H9 (cell line): ENCODE measurements around the gene HLA-DMA. TPM values are rescaled to one million over a fixed set of nuclear protein-coding genes. Genes with fewer than 3 reads are reported as not detected.

ENCODE experiments used
- DNase-seq: peaks from one replicate; pipeline ENCODE4 v3.0.0-alpha.2; 2017
- H2AFZ ChIP-seq: one replicate; pipeline ENCODE4 v1.6.1; 2013; ENCODE audit warnings: mild to moderate bottlenecking, low read length, control low read depth, moderate library complexity
- H2AK5ac ChIP-seq: 2 replicates; pipeline ENCODE4 v1.6.1; 2013; ENCODE audit warnings: low read length, control low read depth, mixed read lengths; ENCODE audit not compliant: insufficient read length
- H2BK120ac ChIP-seq: one replicate; pipeline ENCODE4 v1.6.1; 2013; ENCODE audit warnings: low read depth, mild to moderate bottlenecking, low read length, control low read depth, inconsistent platforms; ENCODE audit not compliant: poor library complexity, severe bottlenecking
- H2BK12ac ChIP-seq: 2 replicates; pipeline ENCODE4 v1.6.1; 2013; ENCODE audit warnings: low read length, control low read depth, mixed read lengths, low read depth; ENCODE audit not compliant: insufficient read length
- H2BK15ac ChIP-seq: 2 replicates; pipeline ENCODE4 v1.6.1; 2013; ENCODE audit warnings: low read depth, low read length, control low read depth
- H2BK20ac ChIP-seq: one replicate; pipeline ENCODE4 v1.6.1; 2013; ENCODE audit warnings: low read depth, mild to moderate bottlenecking, low read length, control low read depth, inconsistent platforms; ENCODE audit not compliant: poor library complexity, severe bottlenecking
- H2BK5ac ChIP-seq: 2 replicates; pipeline ENCODE4 v1.6.1; 2013; ENCODE audit warnings: low read length, control low read depth, mixed read lengths; ENCODE audit not compliant: insufficient read length
- H3K14ac ChIP-seq: 2 replicates; pipeline ENCODE4 v1.6.1; 2013; ENCODE audit warnings: low read length, control low read depth; ENCODE audit not compliant: insufficient read depth
- H3K18ac ChIP-seq: 2 replicates; pipeline ENCODE4 v1.6.1; 2013; ENCODE audit warnings: low read depth, mild to moderate bottlenecking, mixed read lengths, low read length, control low read depth; ENCODE audit not compliant: insufficient read length
- H3K23ac ChIP-seq: 2 replicates; pipeline ENCODE4 v1.6.1; 2013; ENCODE audit warnings: low read length, control low read depth, mixed read lengths, low read depth; ENCODE audit not compliant: insufficient read length
- H3K23me2 ChIP-seq: 2 replicates; pipeline ENCODE4 v1.6.1; 2013; ENCODE audit warnings: low read depth, mild to moderate bottlenecking, mixed read lengths, low read length, control low read depth; ENCODE audit not compliant: insufficient read length, poor library complexity, severe bottlenecking
- H3K27ac ChIP-seq: 2 replicates; pipeline ENCODE4 v1.5.1; 2013; ENCODE audit warnings: low read length, control low read depth, mixed read lengths, low read depth; ENCODE audit not compliant: insufficient read length
- H3K27me3 ChIP-seq: 2 replicates; pipeline ENCODE4 v1.6.1; 2013; ENCODE audit warnings: low read length, control low read depth, inconsistent platforms; ENCODE audit not compliant: insufficient read depth
- H3K4ac ChIP-seq: 2 replicates; pipeline ENCODE4 v1.6.1; 2013; ENCODE audit warnings: low read depth, mild to moderate bottlenecking, control low read depth, inconsistent platforms, low read length, moderate library complexity
- H3K4me1 ChIP-seq: 2 replicates; pipeline ENCODE4 v1.6.1; 2013; ENCODE audit warnings: low read length, control low read depth, inconsistent platforms; ENCODE audit not compliant: insufficient read depth
- H3K4me2 ChIP-seq: 2 replicates; pipeline ENCODE4 v1.6.1; 2013; ENCODE audit warnings: low read length, control low read depth, mixed read lengths; ENCODE audit not compliant: insufficient read length, insufficient read depth
- H3K56ac ChIP-seq: 2 replicates; pipeline ENCODE4 v1.6.1; 2013; ENCODE audit warnings: low read depth, mild to moderate bottlenecking, mixed read lengths, low read length, control low read depth; ENCODE audit not compliant: insufficient read length
- H3K79me1 ChIP-seq: 2 replicates; pipeline ENCODE4 v1.6.1; 2013; ENCODE audit warnings: low read depth, mild to moderate bottlenecking, moderate library complexity, low read length, control low read depth, inconsistent platforms; ENCODE audit not compliant: insufficient read depth, poor library complexity, severe bottlenecking
- H3K79me2 ChIP-seq: 2 replicates; pipeline ENCODE4 v1.6.1; 2013; ENCODE audit warnings: low read length, control low read depth, inconsistent platforms; ENCODE audit not compliant: insufficient read depth
- H3K9ac ChIP-seq: 2 replicates; pipeline ENCODE4 v1.6.1; 2013; ENCODE audit warnings: low read length, control low read depth, mixed read lengths; ENCODE audit not compliant: insufficient read length; ENCODE audit errors: extremely low read depth
- H3K9me3 ChIP-seq: one replicate; pipeline ENCODE4 v1.6.1; 2013; ENCODE audit warnings: low read depth, low read length, inconsistent platforms; ENCODE audit not compliant: control insufficient read depth
- H3T11ph ChIP-seq: one replicate; pipeline ENCODE4 v1.6.1; 2013; ENCODE audit warnings: mild to moderate bottlenecking, low read length, control low read depth, inconsistent platforms
- H4K20me1 ChIP-seq: one replicate; pipeline ENCODE4 v1.6.1; 2013; ENCODE audit not compliant: control insufficient read depth, insufficient read length, insufficient read depth
- H4K5ac ChIP-seq: 2 replicates; pipeline ENCODE4 v1.6.1; 2013; ENCODE audit warnings: low read depth, mild to moderate bottlenecking, mixed read lengths, low read length, control low read depth; ENCODE audit not compliant: insufficient read length
- H4K8ac ChIP-seq: replicated peaks from 2 replicates; pipeline ENCODE4 v1.6.1; 2013; ENCODE audit warnings: low read length, control low read depth, mixed read lengths, low read depth; ENCODE audit not compliant: insufficient read length
- H4K91ac ChIP-seq: 2 replicates; pipeline ENCODE4 v1.6.1; 2013; ENCODE audit warnings: low read depth, mild to moderate bottlenecking, moderate library complexity, mixed read lengths, low read length, control low read depth; ENCODE audit not compliant: insufficient read length
- H3K27ac Mint-ChIP-seq, 3 experiments: 2 replicates in 2 of 3; 3 replicates in 1 of 3; pipeline ENCODE4 v1.8.0; 2020 to 2021; ENCODE audit warnings: mixed read lengths in 3 of 3, mild to moderate bottlenecking in 1 of 3, moderate library complexity in 1 of 3
- H3K27me3 Mint-ChIP-seq: 2 replicates; pipeline ENCODE4 v1.8.0; 2021; ENCODE audit warnings: low read depth, mild to moderate bottlenecking, moderate library complexity, mixed read lengths
- H3K36me3 Mint-ChIP-seq, 3 experiments: 2 replicates in 2 of 3; 3 replicates in 1 of 3; pipeline ENCODE4 v1.8.0; 2020 to 2021; ENCODE audit warnings: low read depth in 3 of 3, mixed read lengths in 3 of 3; ENCODE audit not compliant: insufficient read depth in 1 of 3
- H3K4me1 Mint-ChIP-seq, 2 experiments: 2 replicates each; pipeline ENCODE4 v1.8.0; 2020; ENCODE audit warnings: mixed read lengths in 2 of 2
- H3K4me3 Mint-ChIP-seq, 2 experiments: 2 replicates in 1 of 2; 3 replicates in 1 of 2; pipeline ENCODE4 v1.8.0; 2020 to 2021; ENCODE audit warnings: mild to moderate bottlenecking in 2 of 2, mixed read lengths in 2 of 2, moderate library complexity in 1 of 2
- H3K9me3 Mint-ChIP-seq, 2 experiments: 2 replicates in 1 of 2; 3 replicates in 1 of 2; pipeline ENCODE4 v1.8.0; 2020; ENCODE audit warnings: mild to moderate bottlenecking in 2 of 2, mixed read lengths in 2 of 2, moderate library complexity in 1 of 2
- WGBS: extraction: QIAGEN DNeasy Blood & Tissue Kit; methylation state at CpG from one replicate; pipeline ENCODE4 v1.1.7; 2013; ENCODE audit warnings: missing lambda C conversion rate, low lambda C conversion rate, mixed read lengths; ENCODE audit not compliant: insufficient read length; ENCODE audit errors: extremely low coverage; 5-methylcytosine and 5-hydroxymethylcytosine counted together
- total RNA-seq: library from RNA; stranded (reverse); gene quantifications from 2 replicates; pipeline ENCODE4 v1.2.1, GENCODE V29; 2021
- TF ChIP-seq, protein P1 (sequence below): fragments of 200-600 bp; sonication (generic); conservative IDR thresholded peaks from 3 replicates; pipeline ENCODE4 v1.8.0; 2021; ENCODE audit warnings: antibody characterized with exemption, mild to moderate bottlenecking

Gene HLA-DMA
- total RNA-seq, 1 experiment from 2014 or later = 7.5 TPM

DNA sequence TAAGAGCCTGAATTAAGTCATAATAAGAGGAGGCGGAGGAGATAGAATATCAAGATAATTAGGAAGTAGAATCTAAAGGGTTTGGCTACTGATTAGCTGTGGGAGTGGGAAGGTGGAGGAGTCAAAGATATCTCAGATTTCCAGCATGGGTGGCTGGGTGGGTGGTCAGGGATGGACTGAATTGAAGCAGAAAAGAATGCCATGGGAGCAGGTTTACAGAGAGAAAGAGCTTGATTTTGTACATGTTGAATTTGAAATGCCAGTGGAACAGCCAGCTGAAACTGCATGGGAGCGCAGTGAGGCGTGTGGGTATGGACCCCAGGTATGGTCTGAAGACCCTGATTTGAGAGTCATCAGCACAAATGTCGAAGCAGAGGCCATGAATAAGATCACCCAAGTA, 1.4 kb upstream of the HLA-DMA start:
- Mint-ChIP-seq H3K36me3 (no peaks in the 10 kb centered on the region), H3K27ac (peak overlapping the region in 1 of 3 experiments; percentile 2; a peak in 1 of 7 replicates), H3K27me3 (no peaks in the 10 kb centered on the region), H3K9me3 (no peaks in the 10 kb centered on the region), H3K4me1 (peaks cover 16 to 18% of the 10 kb centered on the region in 2 experiments), H3K4me3 (no peak overlapping the region)
- Histone ChIP-seq H3K4me1 (peaks cover 3% of the 10 kb centered on the region; the same call in 1 of the 2 replicates), H3K79me1 (no peaks in the 10 kb centered on the region), H3K27me3 (no peaks in the 10 kb centered on the region; the same call in 1 of the 2 replicates), H4K5ac (no peak overlapping the region), H3K56ac (no peak overlapping the region), H3K27ac (no peak overlapping the region), H3K23ac (no peak overlapping the region), H3K4me2 (no peak overlapping the region), H4K20me1 (no peaks in the 10 kb centered on the region), H3K9ac (no peak overlapping the region), H2AFZ (no peak overlapping the region), H2BK120ac (no peak overlapping the region), H3K14ac (no peak overlapping the region), H3T11ph (no peak overlapping the region), H2BK15ac (no peak overlapping the region), H2BK12ac (no peak overlapping the region), H2BK5ac (no peak overlapping the region), H4K8ac (no peak overlapping the region), H3K4ac (no peak overlapping the region), H3K9me3 (no peaks in the 10 kb centered on the region), H3K79me2 (no peaks in the 10 kb centered on the region), H3K18ac (no peak overlapping the region), H3K23me2 (no peaks in the 10 kb centered on the region), H2AK5ac (no peak overlapping the region), H4K91ac (no peak overlapping the region), H2BK20ac (no peak overlapping the region)
- WGBS = no CpG with 5 or more reads among the region's 4 CpGs
- DNase-seq = no peak
- TF ChIP-seq, protein P1, sequence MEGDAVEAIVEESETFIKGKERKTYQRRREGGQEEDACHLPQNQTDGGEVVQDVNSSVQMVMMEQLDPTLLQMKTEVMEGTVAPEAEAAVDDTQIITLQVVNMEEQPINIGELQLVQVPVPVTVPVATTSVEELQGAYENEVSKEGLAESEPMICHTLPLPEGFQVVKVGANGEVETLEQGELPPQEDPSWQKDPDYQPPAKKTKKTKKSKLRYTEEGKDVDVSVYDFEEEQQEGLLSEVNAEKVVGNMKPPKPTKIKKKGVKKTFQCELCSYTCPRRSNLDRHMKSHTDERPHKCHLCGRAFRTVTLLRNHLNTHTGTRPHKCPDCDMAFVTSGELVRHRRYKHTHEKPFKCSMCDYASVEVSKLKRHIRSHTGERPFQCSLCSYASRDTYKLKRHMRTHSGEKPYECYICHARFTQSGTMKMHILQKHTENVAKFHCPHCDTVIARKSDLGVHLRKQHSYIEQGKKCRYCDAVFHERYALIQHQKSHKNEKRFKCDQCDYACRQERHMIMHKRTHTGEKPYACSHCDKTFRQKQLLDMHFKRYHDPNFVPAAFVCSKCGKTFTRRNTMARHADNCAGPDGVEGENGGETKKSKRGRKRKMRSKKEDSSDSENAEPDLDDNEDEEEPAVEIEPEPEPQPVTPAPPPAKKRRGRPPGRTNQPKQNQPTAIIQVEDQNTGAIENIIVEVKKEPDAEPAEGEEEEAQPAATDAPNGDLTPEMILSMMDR = no peak
